NCI-H2171 treated with DMSO at 0.1 percent for 48 hours (cell line): Measurements from ENCODE around the gene C17orf107.
A peak's percentile ranks its signal among the peaks of the same experiment; 100 is the strongest.

Source experiments
- DNase-seq: peaks from one replicate; lab custom pipeline; 2025; lab: John Stamatoyannopoulos, UW

The C17orf107 gene

DNA sequence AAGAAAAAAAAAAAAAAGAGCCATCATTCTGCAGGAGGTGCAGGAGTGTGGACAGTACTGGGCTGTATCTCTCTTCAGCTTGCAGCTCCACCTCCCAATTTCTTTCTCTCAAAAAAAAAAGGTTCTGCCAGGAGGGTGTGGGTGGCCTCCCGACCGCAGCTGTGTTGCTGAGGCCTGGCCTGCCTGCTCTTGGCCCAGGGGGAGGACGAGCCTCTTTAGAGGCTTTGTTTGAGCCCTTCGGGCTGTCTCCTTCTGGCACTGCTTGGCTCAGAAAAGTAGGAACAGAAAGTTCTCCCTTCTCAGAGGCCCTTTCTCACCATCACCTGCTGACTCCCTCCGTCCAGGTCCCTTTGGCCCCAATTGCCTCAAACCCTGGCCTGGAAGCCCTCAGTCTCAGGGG is 22.2 kb upstream of the C17orf107 start:
- DNase-seq, result no peak

DNA sequence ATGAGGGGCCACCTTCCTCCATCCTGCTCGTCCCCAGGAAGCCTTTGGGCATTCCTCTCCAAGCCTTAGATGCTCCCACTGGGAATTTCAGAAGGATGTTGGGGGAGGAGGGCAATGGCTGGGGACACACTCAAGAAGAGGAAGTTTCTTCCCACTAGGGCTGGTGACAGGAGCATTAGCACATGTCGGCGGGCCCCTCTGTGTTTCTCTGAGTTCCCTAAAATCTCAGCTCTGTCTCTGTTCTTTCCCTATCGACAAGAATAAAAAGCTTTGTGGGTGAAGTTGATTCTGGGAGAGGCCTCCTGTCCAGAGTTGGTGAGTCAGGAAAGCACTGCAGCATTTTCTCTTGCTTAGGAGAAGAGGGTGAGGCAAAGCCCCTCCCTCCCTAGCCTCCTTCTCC is 19.7 kb upstream of the C17orf107 start:
- no peak for DNase-seq

DNA sequence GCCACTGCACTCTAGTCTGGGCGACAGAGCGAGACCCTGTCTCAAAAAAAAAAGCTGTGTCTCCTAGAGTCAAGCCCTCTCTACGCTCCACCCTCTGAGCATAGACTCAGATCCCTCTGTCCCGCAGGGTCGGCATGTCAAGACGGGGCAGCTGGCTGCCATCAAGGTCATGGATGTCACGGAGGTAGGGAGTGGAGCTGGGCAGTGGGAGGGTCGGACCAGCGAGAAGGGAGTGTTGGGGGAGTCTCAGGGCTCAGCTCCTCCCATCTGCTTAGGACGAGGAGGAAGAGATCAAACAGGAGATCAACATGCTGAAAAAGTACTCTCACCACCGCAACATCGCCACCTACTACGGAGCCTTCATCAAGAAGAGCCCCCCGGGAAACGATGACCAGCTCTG is 18.5 kb upstream of the C17orf107 start:
- no peak for DNase-seq

DNA sequence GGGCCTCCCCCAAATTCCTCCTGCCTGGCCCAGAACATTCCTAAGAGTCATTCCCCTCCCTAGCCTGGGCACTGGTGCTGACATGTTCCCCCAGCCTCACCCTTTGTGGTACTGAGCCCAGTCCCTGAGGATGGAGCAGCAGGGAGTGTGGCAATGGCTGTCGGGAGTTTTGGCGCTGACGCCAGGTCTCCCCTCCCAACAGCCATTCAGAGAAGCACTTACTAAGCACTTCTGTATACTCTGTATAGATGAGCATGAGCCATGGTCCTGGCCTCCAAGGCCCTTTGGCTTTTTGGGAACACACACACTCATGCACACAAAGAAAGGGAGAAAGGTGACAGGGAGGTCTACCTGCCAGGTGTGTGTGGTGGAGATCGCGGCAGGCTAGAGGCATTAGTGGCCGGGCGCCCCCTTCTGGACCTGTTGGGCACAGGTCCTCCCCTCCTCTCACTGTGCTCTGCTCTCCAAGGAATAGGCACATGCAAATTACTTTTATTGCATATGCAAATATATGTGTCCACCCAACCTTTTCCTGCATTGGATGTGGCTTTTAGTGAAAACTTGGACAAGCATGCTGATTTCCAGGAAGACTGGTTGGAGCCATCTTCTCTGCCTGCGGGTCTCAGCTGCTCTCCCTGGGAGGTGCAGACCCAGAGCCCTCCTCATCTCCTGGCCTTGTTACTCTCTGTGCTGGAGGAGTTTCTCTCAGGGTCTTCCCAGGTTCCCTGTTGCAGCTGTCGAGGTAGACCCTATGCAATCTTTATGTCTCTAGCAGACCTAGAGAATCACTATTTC is 17.4 kb upstream of the C17orf107 start:
- DNase-seq, result peak; percentile 69

DNA sequence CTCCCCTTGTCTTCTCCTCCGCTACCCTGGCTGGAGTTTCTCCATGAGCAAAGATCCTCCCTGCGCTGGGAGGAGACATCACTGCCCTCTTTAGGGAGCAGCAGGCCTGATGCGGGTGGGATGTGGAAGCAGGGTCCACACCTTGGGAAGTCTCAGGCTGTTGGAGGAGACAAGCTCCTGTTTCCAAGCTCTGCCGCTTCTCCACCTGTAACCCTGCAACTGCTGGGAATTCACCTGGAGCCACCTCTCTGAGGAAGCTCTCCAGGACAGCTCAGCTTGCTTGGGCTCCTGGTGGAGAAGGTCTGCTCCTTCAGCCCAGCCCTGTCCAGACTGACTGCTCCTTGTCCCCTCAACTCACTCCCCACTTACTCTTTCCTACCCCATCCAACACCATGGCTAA is 14.8 kb upstream of the C17orf107 start:
- DNase-seq, result no peak

DNA sequence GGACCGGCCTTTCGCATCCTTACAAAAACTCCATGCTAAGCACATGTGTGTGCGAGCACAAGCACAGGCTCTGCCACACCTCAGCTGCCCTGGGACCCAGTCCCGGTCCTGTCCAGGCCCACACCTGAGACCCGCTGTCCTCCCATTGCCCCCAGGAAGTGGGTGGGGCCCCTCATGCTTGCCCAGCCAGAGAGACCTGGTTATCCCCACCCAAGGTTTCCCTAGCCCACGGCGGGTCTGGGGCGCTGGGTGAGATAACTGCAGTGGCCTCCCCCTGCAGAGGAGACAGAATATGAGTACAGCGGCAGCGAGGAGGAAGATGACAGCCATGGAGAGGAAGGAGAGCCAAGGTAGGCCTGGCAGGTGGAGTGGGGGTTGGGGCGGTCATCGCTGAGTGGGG is 12.5 kb upstream of the C17orf107 start:
- DNase-seq, result no peak

DNA sequence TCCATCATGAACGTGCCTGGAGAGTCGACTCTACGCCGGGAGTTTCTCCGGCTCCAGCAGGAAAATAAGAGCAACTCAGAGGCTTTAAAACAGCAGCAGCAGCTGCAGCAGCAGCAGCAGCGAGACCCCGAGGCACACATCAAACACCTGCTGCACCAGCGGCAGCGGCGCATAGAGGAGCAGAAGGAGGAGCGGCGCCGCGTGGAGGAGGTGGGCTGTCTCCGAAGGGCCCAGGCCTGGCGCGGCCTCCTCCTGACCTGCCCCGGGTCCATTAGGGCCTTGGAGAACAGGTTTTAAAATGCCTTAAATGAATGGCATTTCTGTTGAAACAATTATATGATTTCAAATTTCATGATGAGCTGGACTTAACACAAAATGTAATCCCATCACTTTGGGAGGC is 11.8 kb upstream of the C17orf107 start:
- no peak for DNase-seq

DNA sequence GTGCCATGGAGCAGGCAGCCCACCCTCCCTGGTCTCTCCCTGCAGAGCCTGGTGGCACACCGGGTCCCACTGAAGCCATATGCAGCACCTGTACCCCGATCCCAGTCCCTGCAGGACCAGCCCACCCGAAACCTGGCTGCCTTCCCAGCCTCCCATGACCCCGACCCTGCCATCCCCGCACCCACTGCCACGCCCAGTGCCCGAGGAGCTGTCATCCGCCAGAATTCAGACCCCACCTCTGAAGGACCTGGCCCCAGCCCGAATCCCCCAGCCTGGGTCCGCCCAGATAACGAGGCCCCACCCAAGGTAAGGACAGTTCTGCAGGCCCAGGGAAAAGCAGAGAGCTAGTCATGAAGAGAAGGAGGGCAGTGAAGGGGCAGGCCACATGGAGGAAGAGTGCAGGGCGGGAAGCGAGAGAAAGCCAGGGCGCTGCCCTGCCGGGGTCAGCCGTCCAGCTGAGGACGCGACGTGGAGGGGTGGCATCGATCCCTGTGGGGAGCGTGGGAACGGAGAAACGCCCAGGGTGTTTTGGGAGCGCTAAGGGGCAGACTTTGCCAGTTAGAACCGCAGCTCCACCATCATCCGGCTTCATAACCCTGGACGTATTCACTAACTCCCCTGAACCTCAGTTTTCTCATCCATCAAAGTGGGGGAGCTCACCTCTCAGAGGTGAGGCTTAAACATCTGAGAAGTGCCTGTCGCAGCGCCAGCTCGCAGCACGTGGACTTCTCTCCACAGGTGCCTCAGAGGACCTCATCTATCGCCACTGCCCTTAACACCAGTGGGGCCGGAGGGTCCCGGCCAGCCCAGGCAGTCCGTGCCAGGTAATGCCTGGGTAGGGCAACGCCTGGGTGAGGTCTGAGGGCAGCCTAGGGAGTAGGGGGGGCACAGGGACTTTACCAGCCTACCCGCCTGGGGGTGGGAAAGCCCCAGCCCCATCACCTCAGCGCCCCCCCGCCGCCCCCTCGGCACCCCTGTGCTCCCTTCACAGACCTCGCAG is 7.6 kb upstream of the C17orf107 start:
- no peak for DNase-seq

DNA sequence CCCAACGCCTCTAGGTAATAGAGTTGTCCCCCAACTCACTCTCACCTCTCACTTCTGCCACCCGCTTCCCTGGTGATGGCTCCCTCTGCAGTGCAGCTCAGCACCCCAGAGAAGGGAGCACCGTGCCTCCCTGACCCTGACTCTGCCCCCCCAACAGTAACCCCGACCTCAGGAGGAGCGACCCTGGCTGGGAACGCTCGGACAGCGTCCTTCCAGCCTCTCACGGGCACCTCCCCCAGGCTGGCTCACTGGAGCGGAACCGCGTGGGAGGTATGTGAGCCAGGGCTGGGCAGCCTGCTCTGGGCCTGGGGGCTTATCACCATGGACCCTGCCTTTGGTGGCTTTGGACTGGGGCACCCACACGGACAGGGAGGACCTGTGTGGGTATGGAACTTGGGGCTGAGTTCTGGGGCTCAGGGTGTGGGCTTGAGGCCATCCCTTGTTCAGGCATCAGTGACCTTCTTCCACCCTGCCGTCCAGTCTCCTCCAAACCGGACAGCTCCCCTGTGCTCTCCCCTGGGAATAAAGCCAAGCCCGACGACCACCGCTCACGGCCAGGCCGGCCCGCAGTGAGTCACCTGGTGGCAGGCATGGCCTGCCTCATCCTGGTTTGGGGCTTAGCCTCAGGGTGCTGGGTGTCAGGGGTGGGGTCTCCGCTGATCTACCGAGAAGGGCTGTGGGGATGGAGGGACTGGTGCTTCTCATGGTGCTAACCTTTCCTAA is 6.7 kb upstream of the C17orf107 start:
- no peak for DNase-seq

DNA sequence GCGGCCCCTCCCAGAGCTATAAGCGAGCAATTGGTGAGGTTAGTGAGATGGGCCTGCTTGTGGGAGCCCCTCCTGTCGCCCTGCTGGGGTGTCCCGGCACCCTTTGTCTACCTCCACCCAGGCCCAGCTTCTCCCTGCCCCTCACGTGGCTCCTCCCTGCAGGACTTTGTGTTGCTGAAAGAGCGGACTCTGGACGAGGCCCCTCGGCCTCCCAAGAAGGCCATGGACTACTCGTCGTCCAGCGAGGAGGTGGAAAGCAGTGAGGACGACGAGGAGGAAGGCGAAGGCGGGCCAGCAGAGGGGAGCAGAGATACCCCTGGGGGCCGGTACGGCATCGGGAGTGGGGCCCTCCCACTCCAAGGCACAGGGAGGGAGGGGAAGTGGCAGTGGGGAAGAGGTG is 6.1 kb upstream of the C17orf107 start:
- no peak for DNase-seq

DNA sequence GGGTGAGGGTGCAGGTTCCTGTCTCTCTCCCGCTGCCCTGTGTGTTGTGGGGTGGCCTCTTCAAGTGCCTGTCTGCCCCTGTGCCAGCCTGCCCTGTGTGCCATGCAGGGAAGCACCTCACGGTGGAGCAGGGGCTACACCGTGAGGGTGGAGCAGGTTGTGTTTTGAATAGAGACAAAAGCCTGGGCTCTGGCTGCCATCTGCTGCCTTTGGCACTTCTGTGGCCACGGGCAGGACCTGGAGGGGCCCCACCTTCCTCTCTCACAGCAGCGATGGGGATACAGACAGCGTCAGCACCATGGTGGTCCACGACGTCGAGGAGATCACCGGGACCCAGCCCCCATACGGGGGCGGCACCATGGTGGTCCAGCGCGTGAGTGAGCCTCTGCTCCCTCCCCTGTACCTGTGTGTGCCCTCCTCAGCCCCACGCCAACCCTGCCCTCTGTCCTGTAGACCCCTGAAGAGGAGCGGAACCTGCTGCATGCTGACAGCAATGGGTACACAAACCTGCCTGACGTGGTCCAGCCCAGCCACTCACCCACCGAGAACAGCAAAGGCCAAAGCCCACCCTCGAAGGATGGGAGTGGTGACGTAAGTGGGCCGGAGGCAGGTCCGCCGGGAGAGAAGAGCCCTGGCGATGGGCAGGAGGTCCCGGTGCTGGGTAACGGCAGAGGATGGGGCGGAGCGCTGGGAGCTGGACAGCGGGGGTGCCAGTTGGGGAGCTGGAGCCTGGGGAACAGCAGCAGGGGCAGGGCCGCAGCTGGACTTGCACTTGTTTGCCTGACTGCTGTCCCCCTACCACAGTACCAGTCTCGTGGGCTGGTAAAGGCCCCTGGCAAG is 5.4 kb upstream of the C17orf107 start:
- DNase-seq, result no peak

DNA sequence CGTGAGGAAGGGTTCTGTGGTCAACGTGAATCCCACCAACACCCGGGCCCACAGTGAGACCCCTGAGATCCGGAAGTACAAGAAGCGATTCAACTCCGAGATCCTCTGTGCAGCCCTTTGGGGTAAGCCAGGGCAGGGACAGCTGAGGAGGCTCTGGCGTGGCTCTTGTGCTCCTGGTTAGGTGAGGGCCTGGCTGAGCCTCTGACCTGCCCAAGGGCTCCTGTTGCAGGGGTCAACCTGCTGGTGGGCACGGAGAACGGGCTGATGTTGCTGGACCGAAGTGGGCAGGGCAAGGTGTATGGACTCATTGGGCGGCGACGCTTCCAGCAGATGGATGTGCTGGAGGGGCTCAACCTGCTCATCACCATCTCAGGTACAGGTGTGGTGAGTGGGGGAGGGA is 4.2 kb upstream of the C17orf107 start:
- no peak for DNase-seq

DNA sequence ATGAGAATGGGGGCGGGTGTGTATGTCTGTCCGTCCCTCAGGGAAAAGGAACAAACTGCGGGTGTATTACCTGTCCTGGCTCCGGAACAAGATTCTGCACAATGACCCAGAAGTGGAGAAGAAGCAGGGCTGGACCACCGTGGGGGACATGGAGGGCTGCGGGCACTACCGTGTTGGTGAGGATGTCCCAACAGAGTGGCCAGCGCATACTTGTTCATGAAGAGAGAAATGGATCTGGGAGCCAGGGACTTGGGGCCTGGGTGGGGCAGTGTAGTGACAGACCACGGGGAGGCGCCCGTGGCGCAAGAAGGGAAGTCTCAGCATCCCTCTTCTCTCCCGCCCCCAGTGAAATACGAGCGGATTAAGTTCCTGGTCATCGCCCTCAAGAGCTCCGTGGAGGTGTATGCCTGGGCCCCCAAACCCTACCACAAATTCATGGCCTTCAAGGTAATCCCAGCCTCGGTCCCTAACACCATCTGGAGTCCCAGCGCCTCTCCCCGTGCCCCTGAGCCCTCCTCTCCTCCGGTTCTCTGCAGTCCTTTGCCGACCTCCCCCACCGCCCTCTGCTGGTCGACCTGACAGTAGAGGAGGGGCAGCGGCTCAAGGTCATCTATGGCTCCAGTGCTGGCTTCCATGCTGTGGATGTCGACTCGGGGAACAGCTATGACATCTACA is 3.5 kb upstream of the C17orf107 start:
- DNase-seq, result no peak

DNA sequence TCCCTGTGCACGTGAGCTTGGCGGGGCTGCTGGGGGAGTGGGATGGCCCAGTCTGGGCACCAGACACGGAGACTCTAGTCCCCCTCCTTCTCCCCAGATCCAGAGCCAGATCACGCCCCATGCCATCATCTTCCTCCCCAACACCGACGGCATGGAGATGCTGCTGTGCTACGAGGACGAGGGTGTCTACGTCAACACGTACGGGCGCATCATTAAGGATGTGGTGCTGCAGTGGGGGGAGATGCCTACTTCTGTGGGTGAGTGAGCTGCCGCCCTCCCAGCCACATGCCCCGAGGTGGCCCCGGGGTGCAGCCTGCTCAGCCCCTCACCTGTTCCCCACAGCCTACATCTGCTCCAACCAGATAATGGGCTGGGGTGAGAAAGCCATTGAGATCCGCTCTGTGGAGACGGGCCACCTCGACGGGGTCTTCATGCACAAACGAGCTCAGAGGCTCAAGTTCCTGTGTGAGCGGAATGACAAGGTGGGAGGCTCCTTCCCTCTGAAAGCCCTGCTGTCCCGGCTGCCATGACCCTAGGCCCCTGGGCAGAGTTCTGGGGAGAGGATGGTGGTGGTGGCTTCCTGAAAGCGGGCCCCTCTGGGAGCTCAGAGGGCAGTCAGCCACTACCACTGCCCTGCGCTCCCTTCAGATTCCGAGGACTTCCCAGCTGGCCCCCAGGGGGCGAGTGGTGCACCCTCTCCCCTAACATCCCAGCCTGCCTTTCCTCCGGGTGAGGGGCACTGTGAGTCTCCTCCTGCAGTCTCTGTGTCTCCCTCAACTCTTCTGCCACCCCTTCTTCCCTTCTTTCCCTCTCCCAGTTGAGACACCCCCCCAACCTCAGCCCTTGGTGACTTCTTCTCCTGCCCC is 2.8 kb upstream of the C17orf107 start:
- DNase-seq, result no peak

DNA sequence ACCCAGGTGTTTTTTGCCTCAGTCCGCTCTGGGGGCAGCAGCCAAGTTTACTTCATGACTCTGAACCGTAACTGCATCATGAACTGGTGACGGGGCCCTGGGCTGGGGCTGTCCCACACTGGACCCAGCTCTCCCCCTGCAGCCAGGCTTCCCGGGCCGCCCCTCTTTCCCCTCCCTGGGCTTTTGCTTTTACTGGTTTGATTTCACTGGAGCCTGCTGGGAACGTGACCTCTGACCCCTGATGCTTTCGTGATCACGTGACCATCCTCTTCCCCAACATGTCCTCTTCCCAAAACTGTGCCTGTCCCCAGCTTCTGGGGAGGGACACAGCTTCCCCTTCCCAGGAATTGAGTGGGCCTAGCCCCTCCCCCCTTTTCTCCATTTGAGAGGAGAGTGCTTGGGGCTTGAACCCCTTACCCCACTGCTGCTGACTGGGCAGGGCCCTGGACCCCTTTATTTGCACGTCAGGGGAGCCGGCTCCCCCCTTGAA is 2.1 kb upstream of the C17orf107 start:
- DNase-seq, result no peak

DNA sequence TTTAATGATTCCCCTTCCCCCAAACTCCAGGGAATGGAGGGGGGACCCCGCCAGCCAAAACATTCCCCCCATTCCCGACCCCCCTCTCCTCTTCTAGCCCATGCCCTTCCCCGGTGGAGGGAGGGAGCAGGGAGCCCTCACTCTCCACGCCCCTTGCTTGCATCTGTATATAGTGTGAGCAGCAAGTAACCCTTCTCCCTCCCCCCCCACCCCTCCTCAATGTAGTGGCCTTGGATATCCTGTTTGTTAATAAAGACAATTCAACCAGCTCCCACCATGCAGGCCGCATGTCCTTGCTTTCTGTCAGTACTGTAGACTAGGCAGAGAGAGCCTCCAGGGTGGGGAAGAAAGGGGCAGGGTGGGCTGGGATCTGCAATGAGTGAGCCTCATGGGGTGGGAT is 1.6 kb upstream of the C17orf107 start:
- no peak for DNase-seq

DNA sequence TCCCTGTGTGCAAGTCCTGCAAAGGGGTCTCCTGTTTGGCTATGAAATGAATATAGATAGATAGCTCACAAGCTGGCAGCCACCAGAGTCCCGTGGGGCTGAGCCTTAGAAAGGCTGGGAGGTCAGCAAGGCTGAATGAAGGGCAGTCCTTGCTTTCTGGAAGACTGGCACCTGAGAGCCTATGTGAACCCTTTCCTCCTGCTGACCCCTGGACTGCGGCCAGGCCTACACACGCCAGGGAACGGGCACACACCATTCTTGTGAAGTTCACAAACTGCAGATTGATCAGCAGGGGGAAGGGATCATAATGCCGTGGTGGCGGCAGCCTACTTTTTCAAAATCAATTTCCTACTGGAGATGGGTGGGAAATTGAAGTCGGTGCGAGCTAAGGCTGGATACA is 985 bp upstream of the C17orf107 start:
- DNase-seq, result no peak

DNA sequence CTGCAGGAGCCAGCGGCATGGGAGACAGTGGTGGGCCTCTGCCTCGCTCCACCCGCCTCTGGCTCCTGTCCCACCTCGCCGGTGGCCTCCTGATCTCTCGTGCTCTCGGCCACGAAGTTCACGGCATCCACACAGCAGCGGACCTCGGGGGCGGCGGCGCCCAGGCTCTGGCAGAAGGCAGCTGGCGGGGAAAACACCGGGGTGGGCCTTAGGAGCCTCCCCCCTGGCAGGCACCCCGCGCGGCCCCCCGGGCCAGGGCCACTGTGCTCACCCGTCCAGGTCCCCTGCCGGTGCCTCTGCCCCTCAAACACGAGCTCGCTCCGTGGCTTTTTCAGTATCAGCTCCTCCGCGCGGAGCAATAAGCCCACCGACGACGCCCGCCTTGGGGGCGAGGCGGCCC is 409 bp upstream of the C17orf107 start:
- no peak for DNase-seq

DNA sequence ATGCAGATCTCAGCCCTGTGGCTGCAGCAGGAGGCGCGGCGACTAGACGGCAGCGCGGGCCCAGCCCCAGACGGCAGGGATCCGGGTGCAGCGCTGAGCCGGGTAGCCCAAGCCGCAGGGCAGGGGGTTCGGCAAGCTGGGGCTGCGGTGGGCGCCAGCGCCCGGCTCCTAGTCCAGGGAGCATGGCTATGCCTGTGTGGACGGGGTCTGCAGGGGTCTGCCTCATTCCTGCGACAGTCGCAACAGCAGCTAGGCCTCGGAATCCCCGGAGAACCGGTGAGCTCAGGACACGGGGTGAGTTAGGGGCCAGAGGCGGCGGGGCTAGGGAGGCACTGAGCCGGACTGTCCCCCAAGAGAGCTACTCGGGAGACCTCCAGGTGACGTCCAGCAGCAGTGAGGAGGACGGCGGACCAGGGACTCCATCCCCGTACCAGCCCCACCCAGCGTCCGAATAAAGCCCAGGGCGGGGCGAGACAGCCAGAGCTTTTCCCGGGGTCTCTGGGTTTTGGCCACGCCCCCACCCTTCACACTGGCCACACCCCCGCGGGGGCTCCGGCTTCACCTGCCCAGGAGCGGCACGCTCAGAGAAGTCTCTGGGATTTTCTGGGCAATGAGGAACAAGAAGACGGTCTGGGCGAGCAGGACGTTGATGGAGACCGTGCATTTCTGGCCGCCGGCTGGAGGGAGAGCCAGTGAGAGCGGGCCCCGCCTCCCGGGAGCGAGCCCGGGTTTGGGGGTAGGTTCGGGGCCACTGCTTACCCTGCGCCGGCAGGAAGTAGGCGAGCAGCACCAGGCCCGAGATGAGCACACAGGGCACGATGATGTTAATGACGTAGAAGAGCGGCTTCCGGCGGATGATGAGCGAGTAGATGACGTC is 1.1 kb downstream of the C17orf107 start:
- no peak for DNase-seq
